Mucosa of descending colon (tissue), 3 donors: Measurements from ENCODE around the gene NUDC. TPM values are rescaled to one million over a fixed set of nuclear protein-coding genes. Genes with fewer than 3 reads are reported as not detected.

Experiments used
- ATAC-seq: fragments of 200-7000 bp; cut with Tn5 transposase; one replicate; pipeline ENCODE4 v1.9.1; 2020; ENCODE audit warnings: mild to moderate bottlenecking, moderate library complexity
- DNase-seq, 3 donors: peaks; one replicate each; pipeline ENCODE4 v3.0.0-alpha.2; 2020
- H3K36me3 ChIP-seq: fragments of 200-600 bp; one replicate; pipeline ENCODE4 v1.8.0; 2021; ENCODE audit warnings: low read depth, mild to moderate bottlenecking
- H3K4me1 ChIP-seq: fragments of 200-600 bp; one replicate; pipeline ENCODE4 v1.8.0; 2021; ENCODE audit warnings: low read depth, mild to moderate bottlenecking
- H3K4me3 ChIP-seq: fragments of 200-600 bp; one replicate; pipeline ENCODE4 v1.8.0; 2021; ENCODE audit warnings: mild to moderate bottlenecking
- H3K9me3 ChIP-seq: fragments of 200-600 bp; one replicate; pipeline ENCODE4 v1.8.0; 2021; ENCODE audit warnings: mild to moderate bottlenecking
- CTCF ChIP-seq: fragments of 200-600 bp; IDR thresholded peaks from one replicate; pipeline ENCODE4 v1.8.0; 2022; ENCODE audit warnings: antibody characterized with exemption, mild to moderate bottlenecking
- intact Hi-C, 2 donors: fragments of 100-400 bp; cut with DNase I in 1 of 2; cut with micrococcal nuclease in 1 of 2; formaldehyde crosslinking; loops; one replicate each; pipeline versions ENCODE4 v1.11.0 to v1.11.1; 2022; cut with DNase I, micrococcal nuclease
- total RNA-seq, 3 donors: library from RNA; stranded (reverse); fragmentation: NEBNext Ultra II Directional in 2 of 3; extraction: Animal tissue kit (Norgen Biotek cat#: 25700) in 2 of 3; gene quantifications; one replicate each; pipeline versions ENCODE4 v1.2.1 to v1.2.4, GENCODE V29; 2021 to 2023
- donor health status: DM: no; HTN: no; CAD: no; lungs with moderate emphysema.
- donor health status: DM: no; HTN: no; CAD: no.
- donor health status: DM: no; HTN: yes; CAD: no.

The NUDC gene
- total RNA-seq, 3 donors from 2014 or later, result 36.2 to 83.5 (median 43.1) TPM

- peaks cover 12% of the 10 kb centered on the region for H3K4me1 ChIP-seq
- intact Hi-C loops, result no loop called here
- H3K9me3 ChIP-seq, result no peaks in the 10 kb centered on the region
- H3K36me3 ChIP-seq, result no peaks in the 10 kb centered on the region
- no peak overlapping the region for H3K4me3 ChIP-seq
- DNase-seq (no peak), ATAC-seq (no peak)
- no peak for TF ChIP-seq CTCF
Observed at GRCh38 chr1:26957306-26957705, 35.8 kb downstream of the NUDC start.

- no peaks in the 10 kb centered on the region for H3K36me3 ChIP-seq
- intact Hi-C loops, result no loop called here
- no peak for ATAC-seq
- no peaks in the 10 kb centered on the region for H3K9me3 ChIP-seq
- TF ChIP-seq CTCF, result no peak
- H3K4me1 ChIP-seq, result peaks cover 12% of the 10 kb centered on the region
- H3K4me3 ChIP-seq, result peak overlapping the region; percentile 75
- DNase-seq, result peak in 1 of 3 donors; percentile 43
Observed at GRCh38 chr1:26959270-26959669, 37.7 kb downstream of the NUDC start.

- Histone ChIP-seq H3K36me3 (no peaks in the 10 kb centered on the region), H3K4me3 (peak within 1 kb of the TSS; percentile 75), H3K9me3 (no peaks in the 10 kb centered on the region), H3K4me1 (peaks cover 12% of the 10 kb centered on the region)
- ATAC-seq (peak; percentile 99), DNase-seq (peak; percentile 90 to 94 (median 92))
- no peak for TF ChIP-seq CTCF
- intact Hi-C loops, result no loop called here
Observed at GRCh38 chr1:26959722-26960624, 38.4 kb downstream of the NUDC start, which contains the start of gene KDF1. Gene KDF1, minus strand, starts transcription at chr1:26960468. Its CDS starts 8,088 bp downstream, at chr1:26952380.

- intact Hi-C loops, result no loop called here
- no peaks in the 10 kb centered on the region for H3K36me3 ChIP-seq
- no peaks in the 10 kb centered on the region for H3K9me3 ChIP-seq
- peak; percentile 26 for ATAC-seq
- no peak for TF ChIP-seq CTCF
- DNase-seq, result no peak
- H3K4me1 ChIP-seq, result peaks cover 12% of the 10 kb centered on the region
- H3K4me3 ChIP-seq, result peak overlapping the region; percentile 75
Observed at GRCh38 chr1:26960625-26960966, 39.1 kb downstream of the NUDC start.

- ATAC-seq, result no peak
- Histone ChIP-seq H3K4me3 (no peak overlapping the region), H3K36me3 (no peaks in the 10 kb centered on the region), H3K4me1 (peaks cover 12% of the 10 kb centered on the region), H3K9me3 (no peaks in the 10 kb centered on the region)
- intact Hi-C loops, result no loop called here
- DNase-seq, result peak in 1 of 3 donors; percentile 1
- no peak for TF ChIP-seq CTCF
Observed at GRCh38 chr1:26961826-26962225, 40.3 kb downstream of the NUDC start.
